CD4-positive, CD25-positive, alpha-beta regulatory T cell (primary cell): ENCODE measurements around the gene PML. TPM values are rescaled to one million over a fixed set of nuclear protein-coding genes. Genes with fewer than 3 reads are reported as not detected.
"Not testable (repeated sequence)": the region's sequence is repeated elsewhere in the genome, so short reads cannot be mapped to it uniquely, and the experiment has no call there.

ENCODE experiments used
- ATAC-seq, 2 donors: fragments of 150-1000 bp; cut with Tn5 transposase; one replicate each; pipeline ENCODE4 v1.10.0; 2021; ENCODE audit warnings: low read depth in 2 of 2, moderate number of reproducible peaks in 2 of 2, moderate library complexity in 1 of 2
- DNase-seq, 3 donors: peaks; one replicate each; pipeline versions ENCODE4 v3.0.0 to v3.0.0-alpha.2; 2012 to 2022; ENCODE audit warnings: mixed read lengths in 1 of 3
- H3K27ac ChIP-seq: one replicate; pipeline ENCODE4 v1.7.0; 2013; ENCODE audit warnings: mild to moderate bottlenecking, low read length; ENCODE audit not compliant: insufficient read depth, poor library complexity, severe bottlenecking
- H3K27me3 ChIP-seq: one replicate; pipeline ENCODE4 v1.7.0; 2013; ENCODE audit warnings: low read length; ENCODE audit not compliant: control insufficient read depth, insufficient read depth
- H3K36me3 ChIP-seq: one replicate; pipeline ENCODE4 v1.7.0; 2013; ENCODE audit warnings: mild to moderate bottlenecking, low read length, moderate library complexity; ENCODE audit not compliant: control insufficient read depth, insufficient read depth
- H3K4me1 ChIP-seq: 2 replicates; pipeline ENCODE4 v1.7.0; 2013; ENCODE audit warnings: mild to moderate bottlenecking, low read length; ENCODE audit not compliant: insufficient read depth, control insufficient read depth, poor library complexity, severe bottlenecking
- H3K4me3 ChIP-seq: one replicate; pipeline ENCODE4 v1.7.0; 2013; ENCODE audit warnings: low read depth, mild to moderate bottlenecking, low read length, moderate library complexity
- H3K9me3 ChIP-seq, 2 experiments: 1 replicate in 1 of 2; 2 replicates in 1 of 2; pipeline ENCODE4 v1.7.0; 2013; ENCODE audit warnings: low read length in 2 of 2, mild to moderate bottlenecking in 1 of 2, moderate library complexity in 1 of 2; ENCODE audit not compliant: control insufficient read depth in 2 of 2
- H3K27ac Mint-ChIP-seq, 3 donors: one replicate each; pipeline ENCODE4 v1.8.0; 2020 to 2022; ENCODE audit warnings: mild to moderate bottlenecking in 3 of 3, mixed read lengths in 3 of 3, moderate library complexity in 2 of 3
- H3K27me3 Mint-ChIP-seq: one replicate; pipeline ENCODE4 v1.8.0; 2022; ENCODE audit warnings: mild to moderate bottlenecking, mixed read lengths
- H3K36me3 Mint-ChIP-seq: one replicate; pipeline ENCODE4 v1.8.0; 2020; ENCODE audit warnings: mixed read lengths
- H3K4me1 Mint-ChIP-seq, 4 donors: one replicate each; pipeline ENCODE4 v1.8.0; 2020 to 2022; ENCODE audit warnings: mixed read lengths in 4 of 4, mild to moderate bottlenecking in 1 of 4
- H3K4me3 Mint-ChIP-seq, 4 donors: one replicate each; pipeline ENCODE4 v1.8.0; 2020 to 2022; ENCODE audit warnings: mild to moderate bottlenecking in 4 of 4, mixed read lengths in 4 of 4, moderate library complexity in 3 of 4
- H3K9me3 Mint-ChIP-seq, 7 donors: one replicate each; pipeline ENCODE4 v1.8.0; 2020 to 2022; ENCODE audit warnings: mixed read lengths in 7 of 7, mild to moderate bottlenecking in 3 of 7, moderate library complexity in 2 of 7
- polyA plus RNA-seq, 4 donors: library from polyadenylated mRNA; unstranded; fragments of 300-500 nt; fragmentation: Illumina TruSeq; gene quantifications; one replicate each; pipeline ENCODE4 v1.2.3, GENCODE V29; 2021
- total RNA-seq: library from RNA; stranded (reverse); gene quantifications from one replicate; pipeline ENCODE4 v1.2.3, GENCODE V29; 2022

PML gene
- total and polyA plus RNA-seq, 5 donors from 2014 or later, result 13.7 to 57.6 (median 23.2) TPM

GRCh38 chr15:73960472-73961070, 33.9 kb upstream of the PML start:
- DNase-seq, H3K27me3 ChIP-seq, ATAC-seq, H3K9me3 Mint-ChIP-seq, H3K9me3 ChIP-seq, H3K36me3 Mint-ChIP-seq, H3K4me3 ChIP-seq, H3K36me3 ChIP-seq, H3K27me3 Mint-ChIP-seq, H3K27ac ChIP-seq: not testable (repeated sequence)
- peak overlapping the region in 2 of 3 donors; percentile 69 to 78 for H3K27ac Mint-ChIP-seq
- H3K4me3 Mint-ChIP-seq, result peak overlapping the region in 1 of 4 donors; percentile 48
- H3K4me1 Mint-ChIP-seq, result peaks cover 0 to 46% (median 29%) of the 10 kb centered on the region in 4 donors
- peaks cover 31% of the 10 kb centered on the region for H3K4me1 ChIP-seq

GRCh38 chr15:73962433-73962832, 32.1 kb upstream of the PML start:
- H3K4me3 ChIP-seq, result no peak overlapping the region
- ATAC-seq (no peak), DNase-seq (no peak)
- peaks cover 45% of the 10 kb centered on the region for H3K4me1 ChIP-seq
- no peaks in the 10 kb centered on the region for H3K9me3 ChIP-seq
- Mint-ChIP-seq H3K36me3 (no peaks in the 10 kb centered on the region), H3K4me1 (peaks cover 8 to 55% (median 37%) of the 10 kb centered on the region in 4 donors), H3K27ac (no peak overlapping the region), H3K4me3 (no peak overlapping the region), H3K27me3 (no peaks in the 10 kb centered on the region), H3K9me3 (no peaks in the 10 kb centered on the region)
- no peaks in the 10 kb centered on the region for H3K36me3 ChIP-seq
- H3K27me3 ChIP-seq, result no peaks in the 10 kb centered on the region
- H3K27ac ChIP-seq, result no peak overlapping the region

- Mint-ChIP-seq H3K27ac (peak overlapping the region; percentile 33 to 87 (median 76)), H3K36me3 (no peaks in the 10 kb centered on the region), H3K9me3 (no peaks in the 10 kb centered on the region), H3K4me1 (peaks cover 8 to 34% (median 21%) of the 10 kb centered on the region in 4 donors), H3K4me3 (peak overlapping the region; percentile 77 to 88 (median 83)), H3K27me3 (no peaks in the 10 kb centered on the region)
- no peaks in the 10 kb centered on the region for H3K36me3 ChIP-seq
- H3K9me3 ChIP-seq, result no peaks in the 10 kb centered on the region
- H3K27me3 ChIP-seq, result no peaks in the 10 kb centered on the region
- peak overlapping the region; percentile 86 for H3K4me3 ChIP-seq
- ATAC-seq, result peak; percentile 86 to 93
- no peak overlapping the region for H3K27ac ChIP-seq
- peak; percentile 77 to 87 (median 84) for DNase-seq
- H3K4me1 ChIP-seq, result peaks cover 30% of the 10 kb centered on the region
Measured at GRCh38 chr15:73964736-73965093, 29.8 kb upstream of the PML start.

- Histone ChIP-seq H3K4me3 (peak overlapping the region; percentile 86), H3K27ac (peak overlapping the region; percentile 29), H3K9me3 (no peaks in the 10 kb centered on the region), H3K36me3 (no peaks in the 10 kb centered on the region), H3K27me3 (no peaks in the 10 kb centered on the region), H3K4me1 (peaks cover 25% of the 10 kb centered on the region)
- Mint-ChIP-seq H3K27ac (peak overlapping the region; percentile 63 to 87 (median 76)), H3K27me3 (no peaks in the 10 kb centered on the region), H3K4me1 (peaks cover 8 to 30% (median 20%) of the 10 kb centered on the region in 4 donors), H3K36me3 (no peaks in the 10 kb centered on the region), H3K9me3 (no peaks in the 10 kb centered on the region), H3K4me3 (peak overlapping the region; percentile 77 to 88 (median 83))
- ATAC-seq (peak; percentile 5 to 26), DNase-seq (peak in 1 of 3 donors; percentile 27)
Measured at GRCh38 chr15:73965094-73965757, 29.3 kb upstream of the PML start.

GRCh38 chr15:73965758-73966113, 28.8 kb upstream of the PML start:
- no peaks in the 10 kb centered on the region for H3K27me3 ChIP-seq
- H3K4me3 ChIP-seq, result peak overlapping the region; percentile 86
- H3K4me1 ChIP-seq, result peaks cover 23% of the 10 kb centered on the region
- peak overlapping the region; percentile 77 to 88 (median 83) for H3K4me3 Mint-ChIP-seq
- DNase-seq (peak in 2 of 3 donors; percentile 57 to 78), ATAC-seq (peak; percentile 68 to 75)
- H3K27ac Mint-ChIP-seq, result peak overlapping the region in 2 of 3 donors; percentile 20 to 76
- H3K36me3 Mint-ChIP-seq, result no peaks in the 10 kb centered on the region
- H3K4me1 Mint-ChIP-seq, result peaks cover 8 to 28% (median 20%) of the 10 kb centered on the region in 4 donors
- H3K9me3 Mint-ChIP-seq, result no peaks in the 10 kb centered on the region
- no peaks in the 10 kb centered on the region for H3K27me3 Mint-ChIP-seq
- peak overlapping the region; percentile 29 for H3K27ac ChIP-seq
- H3K36me3 ChIP-seq, result no peaks in the 10 kb centered on the region
- no peaks in the 10 kb centered on the region for H3K9me3 ChIP-seq

GRCh38 chr15:73968461-73968860, 26.1 kb upstream of the PML start:
- Histone ChIP-seq H3K27ac (no peak overlapping the region), H3K9me3 (no peaks in the 10 kb centered on the region), H3K4me3 (no peak overlapping the region), H3K36me3 (no peaks in the 10 kb centered on the region), H3K27me3 (no peaks in the 10 kb centered on the region), H3K4me1 (peaks cover 31% of the 10 kb centered on the region)
- H3K4me1 Mint-ChIP-seq, result peaks cover 13 to 31% (median 20%) of the 10 kb centered on the region in 4 donors
- no peaks in the 10 kb centered on the region for H3K36me3 Mint-ChIP-seq
- no peak overlapping the region for H3K4me3 Mint-ChIP-seq
- H3K9me3 Mint-ChIP-seq, result no peaks in the 10 kb centered on the region
- ATAC-seq, result no peak
- H3K27ac Mint-ChIP-seq, result peak overlapping the region in 1 of 3 donors; percentile 12
- no peaks in the 10 kb centered on the region for H3K27me3 Mint-ChIP-seq
- DNase-seq, result no peak

- Mint-ChIP-seq H3K27me3 (peaks cover under 1% of the 10 kb centered on the region), H3K4me1 (peaks cover 15 to 33% (median 20%) of the 10 kb centered on the region in 4 donors), H3K4me3 (no peak overlapping the region), H3K36me3 (no peaks in the 10 kb centered on the region), H3K9me3 (no peaks in the 10 kb centered on the region), H3K27ac (no peak overlapping the region)
- no peaks in the 10 kb centered on the region for H3K9me3 ChIP-seq
- DNase-seq, result no peak
- H3K27ac ChIP-seq, result no peak overlapping the region
- H3K4me3 ChIP-seq, result no peak overlapping the region
- peaks cover 31% of the 10 kb centered on the region for H3K4me1 ChIP-seq
- no peak for ATAC-seq
- no peaks in the 10 kb centered on the region for H3K27me3 ChIP-seq
- no peaks in the 10 kb centered on the region for H3K36me3 ChIP-seq
Measured at GRCh38 chr15:73969151-73969759, 25.3 kb upstream of the PML start.
